GM12891 (cell line): ENCODE results near the gene ZNF133. TPM values are rescaled to one million over a fixed set of nuclear protein-coding genes. Genes with fewer than 3 reads are reported as not detected.
"Not testable (repeated sequence)": the region's sequence is repeated elsewhere in the genome, so short reads cannot be mapped to it uniquely, and the experiment has no call there.

ENCODE experiments used
- DNase-seq: peaks from one replicate; pipeline ENCODE4 v3.0.0; 2011; ENCODE audit warnings: low spot score; ENCODE audit not compliant: insufficient read length
- FAIRE-seq: peaks from 2 replicates; lab custom pipeline; 2011; peaks lifted over from hg19 to GRCh38; lab: Jason Lieb, UNC
- PAX5 ChIP-seq: IDR thresholded peaks from 2 replicates; pipeline ENCODE4 v1.6.1; 2011; ENCODE audit warnings: low read length, moderate library complexity, mild to moderate bottlenecking; ENCODE audit not compliant: insufficient read depth, severe bottlenecking
- POLR2A ChIP-seq: IDR thresholded peaks from 2 replicates; pipeline ENCODE4 v1.6.1; 2011; ENCODE audit warnings: low read depth, low read length, control low read depth
- POLR2AphosphoS5 ChIP-seq: IDR thresholded peaks from 2 replicates; pipeline ENCODE4 v1.6.1; 2011; ENCODE audit warnings: low read depth, low read length, control low read depth
- POU2F2 ChIP-seq: IDR thresholded peaks from 2 replicates; pipeline ENCODE4 v1.6.1; 2011; ENCODE audit warnings: low read depth, mild to moderate bottlenecking, control low read depth, low read length, moderate library complexity
- SPI1 ChIP-seq: IDR thresholded peaks from 2 replicates; pipeline ENCODE4 v1.6.1; 2011; ENCODE audit warnings: low read depth, low read length, control low read depth
- TAF1 ChIP-seq: IDR thresholded peaks from 2 replicates; pipeline ENCODE4 v1.6.1; 2011; ENCODE audit warnings: low read depth, low read length, control low read depth
- polyA plus RNA-seq: library from polyadenylated mRNA; unstranded; fragments of >200 nt; gene quantifications from one replicate; pipeline ENCODE4 v1.2.1, GENCODE V29; 2012; ENCODE audit warnings: low read depth, missing spikeins, inconsistent platforms; ENCODE audit not compliant: missing spikeins

ZNF133 gene
- polyA plus RNA-seq: 6.4 TPM

DNA sequence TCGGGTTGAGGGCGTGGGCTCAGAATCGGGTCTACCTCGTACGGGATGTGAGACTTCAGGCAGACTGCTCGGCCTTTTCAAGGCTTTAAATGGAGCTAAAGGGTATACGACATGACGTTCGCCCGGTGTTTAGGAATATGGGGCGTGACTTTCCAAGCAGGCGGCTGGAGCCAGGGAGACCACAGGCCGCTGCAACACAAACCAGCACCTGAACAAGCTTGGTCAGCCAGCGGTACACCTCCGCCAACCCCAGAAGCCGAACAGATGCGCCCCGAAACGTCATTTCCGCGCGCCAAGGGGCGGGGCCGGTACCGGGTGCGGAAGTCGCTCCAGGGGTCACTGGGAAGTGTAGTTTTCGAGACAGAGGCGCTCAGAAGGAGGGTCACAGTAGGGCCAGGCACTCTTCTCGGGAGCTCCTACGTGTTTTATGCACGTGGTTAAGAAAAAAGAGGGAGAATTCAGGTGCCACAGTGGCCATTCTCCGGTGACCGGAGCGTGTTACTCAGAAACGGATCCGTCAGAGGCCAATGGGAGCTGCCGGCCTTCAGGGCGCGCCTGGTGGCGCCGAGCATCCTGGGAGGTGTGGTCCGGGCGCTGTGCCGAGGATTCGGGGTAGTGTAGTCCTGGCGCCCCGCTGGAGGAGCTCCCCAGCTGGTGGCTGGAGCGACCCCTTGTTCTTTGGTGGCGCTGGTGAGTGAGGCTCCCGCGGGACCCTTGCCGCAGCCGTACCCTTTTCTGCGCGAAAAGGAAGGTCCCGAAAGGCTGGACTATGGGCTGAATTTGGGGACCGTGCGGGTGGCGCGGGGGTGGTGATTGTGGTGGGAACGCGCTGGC is at the start of gene ZNF133:
Gene ZNF133, plus strand, starts transcription at position 613 of the 834 bp plus-strand sequence. CDS start 17,160 bp downstream, outside the sequence.
- DNase-seq (peak; percentile 87), FAIRE-seq (peak; percentile 96)
- peak; percentile 76; the same call in 1 of the 2 replicates for TF ChIP-seq POU2F2
- peak; percentile 28; the same call in 1 of the 2 replicates for TF ChIP-seq SPI1
- TF ChIP-seq TAF1: peak; percentile 84
- peak; percentile 91 for TF ChIP-seq POLR2AphosphoS5
- no peak for TF ChIP-seq PAX5
- peak; percentile 86 for TF ChIP-seq POLR2A

DNA sequence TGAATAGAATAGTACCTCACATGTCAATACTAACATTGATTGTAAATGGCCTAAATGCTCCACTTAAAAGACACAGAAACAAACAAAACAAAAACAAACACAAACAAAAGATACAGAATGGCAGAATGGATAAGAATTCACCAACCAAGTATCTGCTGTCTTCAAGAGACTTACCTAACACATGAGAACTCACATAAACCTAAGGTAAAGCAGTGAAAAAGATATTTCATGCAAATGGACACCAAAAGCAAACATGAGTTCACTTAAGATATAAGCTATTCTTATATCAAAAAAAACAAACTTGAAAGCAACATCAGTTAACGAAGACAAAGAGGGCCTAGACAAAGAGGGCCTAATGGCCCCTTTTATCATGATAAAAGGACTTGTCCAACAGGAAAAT is 47.3 kb upstream of the ZNF133 start:
- no peak for DNase-seq
- TF ChIP-seq POLR2A (no peak), PAX5 (no peak), SPI1 (no peak), POLR2AphosphoS5 (no peak), TAF1 (no peak), POU2F2 (no peak)
- no peak for FAIRE-seq

DNA sequence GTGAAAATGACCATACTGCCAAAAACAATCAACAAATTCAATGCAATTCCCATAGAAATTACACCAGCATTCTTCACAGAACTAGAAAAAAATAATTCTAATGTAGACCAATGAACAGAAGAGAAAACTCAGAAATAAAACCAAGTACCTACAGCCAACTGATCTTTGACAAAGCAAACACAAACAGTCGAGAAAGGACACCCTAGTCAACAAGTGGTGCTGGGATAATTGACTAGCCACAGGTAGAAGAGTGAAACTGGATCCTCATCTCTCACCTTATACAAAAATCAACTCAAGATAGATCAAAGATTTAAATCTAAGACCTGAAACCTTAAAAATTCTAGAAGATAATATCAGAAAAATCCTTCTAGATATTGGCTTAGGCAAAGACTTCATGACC is 44.5 kb upstream of the ZNF133 start:
- FAIRE-seq: no peak
- TF ChIP-seq PAX5 (no peak), POLR2AphosphoS5 (no peak), POU2F2 (no peak), POLR2A (no peak)
- no peak for DNase-seq

DNA sequence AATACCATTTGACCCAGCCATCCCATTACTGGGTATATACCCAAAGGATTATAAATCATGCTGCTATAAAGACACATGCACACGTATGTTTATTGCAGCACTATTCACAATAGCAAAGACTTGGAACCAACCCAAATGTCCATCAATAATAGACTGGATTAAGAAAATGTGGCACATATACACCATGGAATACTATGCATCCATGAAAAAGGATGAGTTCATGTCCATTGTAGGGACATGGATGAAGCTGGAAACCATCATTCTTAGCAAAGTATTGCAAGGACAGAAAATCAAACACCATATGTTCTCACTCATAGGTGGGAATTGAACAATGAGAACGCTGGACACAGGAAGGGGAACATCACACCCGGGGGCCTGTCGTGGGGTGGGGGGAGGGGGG is 39.8 kb upstream of the ZNF133 start:
- FAIRE-seq, DNase-seq: not testable (repeated sequence)

DNA sequence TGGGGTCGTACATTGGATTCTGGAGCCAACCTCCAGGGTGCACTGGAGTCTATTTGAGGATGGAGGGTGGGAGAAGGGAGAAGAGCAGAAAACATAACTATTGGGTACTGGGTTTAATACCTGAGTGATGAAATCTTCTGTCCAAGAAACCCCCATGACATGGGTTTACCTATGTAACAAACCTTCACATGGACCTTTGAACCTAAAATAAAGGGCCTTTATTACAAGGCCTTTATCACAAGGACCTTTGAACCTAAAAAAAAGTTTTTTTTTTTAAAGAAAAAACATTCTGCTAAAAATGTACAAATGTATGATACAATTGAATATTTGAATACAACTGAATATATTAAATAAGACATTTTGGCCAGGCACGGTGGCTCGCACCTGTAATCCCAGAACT is 38.1 kb upstream of the ZNF133 start:
- FAIRE-seq (no peak), DNase-seq (no peak)
- no peak for TF ChIP-seq POU2F2
- TF ChIP-seq POLR2A: no peak
- no peak for TF ChIP-seq PAX5
- no peak for TF ChIP-seq POLR2AphosphoS5

DNA sequence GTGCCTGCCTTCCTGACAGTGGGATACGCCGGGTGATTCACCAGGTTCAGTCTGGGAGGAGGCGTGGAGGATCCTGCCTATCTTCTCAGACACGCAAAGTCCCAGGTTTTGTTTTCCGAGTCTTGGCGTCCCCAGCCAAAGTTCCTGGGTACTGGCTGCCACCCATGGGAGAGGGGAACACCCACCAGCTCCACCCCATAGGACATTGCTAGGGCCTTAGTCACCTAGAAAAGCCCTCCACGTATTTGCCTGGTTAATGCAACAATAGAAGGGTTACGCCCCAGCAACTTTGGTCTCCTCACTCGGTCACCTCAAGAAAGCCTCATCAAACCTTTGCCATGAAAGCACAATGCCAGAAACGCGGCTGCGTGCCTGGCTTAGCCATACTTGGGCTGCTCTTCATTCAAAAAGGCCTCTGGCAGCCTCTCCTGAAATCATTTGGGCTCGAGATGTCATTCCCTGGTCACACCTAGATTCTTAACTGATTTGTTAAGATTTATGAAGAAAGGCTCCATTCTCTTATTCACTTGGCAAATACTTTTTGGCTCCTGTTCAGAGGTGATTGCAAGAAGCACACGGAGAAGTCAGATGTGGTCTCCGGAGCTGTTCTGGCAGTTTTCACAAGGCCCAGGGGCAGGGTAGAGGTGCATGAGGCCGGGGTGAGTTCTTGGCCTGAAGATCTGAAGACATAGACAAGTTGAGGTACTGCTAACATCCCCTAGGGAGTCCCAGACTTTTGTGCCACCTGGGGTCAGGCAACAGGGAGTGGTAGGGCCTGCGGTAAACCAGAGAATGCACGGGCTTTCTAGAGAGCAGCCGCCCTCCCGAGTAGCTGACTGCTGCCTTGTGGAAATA is 35.5 kb upstream of the ZNF133 start:
- DNase-seq: no peak
- no peak for FAIRE-seq
- TF ChIP-seq POLR2A: no peak
- TF ChIP-seq SPI1: no peak
- no peak for TF ChIP-seq POLR2AphosphoS5
- TF ChIP-seq POU2F2: no peak
- no peak for TF ChIP-seq PAX5
- TF ChIP-seq TAF1: no peak

DNA sequence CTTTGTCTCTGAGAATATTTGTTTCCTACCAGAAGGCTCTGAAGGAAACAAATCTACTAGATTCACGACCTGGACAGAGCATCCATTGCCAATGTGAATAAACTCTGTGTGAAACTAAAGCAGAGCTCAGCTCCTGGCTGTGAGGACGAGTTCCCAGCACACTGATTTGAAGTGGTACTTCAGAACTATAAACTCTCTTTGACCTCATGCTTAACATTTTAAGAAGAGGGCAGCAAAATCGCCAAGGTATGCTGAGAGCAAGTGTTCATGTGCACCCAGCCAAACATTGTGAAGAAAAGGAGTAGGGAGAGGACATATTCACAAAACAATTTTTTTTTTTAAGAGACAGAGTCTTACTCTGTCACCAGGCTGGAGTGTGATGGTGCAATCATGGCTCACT is 33.7 kb upstream of the ZNF133 start:
- FAIRE-seq (no peak), DNase-seq (no peak)
- TF ChIP-seq PAX5: no peak
- no peak for TF ChIP-seq TAF1
- TF ChIP-seq POLR2A: no peak
- no peak for TF ChIP-seq SPI1
- no peak for TF ChIP-seq POLR2AphosphoS5
- TF ChIP-seq POU2F2: no peak

DNA sequence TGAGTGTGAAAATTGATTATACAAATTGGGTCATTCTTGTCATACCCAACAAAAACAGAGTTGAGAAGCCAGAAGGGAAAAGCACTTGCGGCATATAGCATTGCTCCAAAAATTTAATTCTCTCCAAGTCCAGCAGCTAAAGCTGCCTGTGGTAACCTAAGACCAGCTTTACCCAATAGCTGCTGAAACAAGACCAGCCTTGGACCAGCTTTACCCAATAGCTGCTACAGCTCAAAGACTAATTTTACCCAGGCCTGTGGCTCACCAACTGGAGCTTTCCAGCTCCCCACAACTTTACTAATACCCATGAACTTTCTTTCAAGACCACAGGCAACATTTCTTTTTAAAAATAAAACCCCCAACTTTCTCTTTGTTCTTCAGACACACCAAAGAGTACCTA is 32.8 kb upstream of the ZNF133 start:
- FAIRE-seq: no peak
- DNase-seq: no peak
- TF ChIP-seq SPI1 (no peak), POLR2A (no peak), POLR2AphosphoS5 (no peak), PAX5 (no peak), TAF1 (no peak), POU2F2 (no peak)

DNA sequence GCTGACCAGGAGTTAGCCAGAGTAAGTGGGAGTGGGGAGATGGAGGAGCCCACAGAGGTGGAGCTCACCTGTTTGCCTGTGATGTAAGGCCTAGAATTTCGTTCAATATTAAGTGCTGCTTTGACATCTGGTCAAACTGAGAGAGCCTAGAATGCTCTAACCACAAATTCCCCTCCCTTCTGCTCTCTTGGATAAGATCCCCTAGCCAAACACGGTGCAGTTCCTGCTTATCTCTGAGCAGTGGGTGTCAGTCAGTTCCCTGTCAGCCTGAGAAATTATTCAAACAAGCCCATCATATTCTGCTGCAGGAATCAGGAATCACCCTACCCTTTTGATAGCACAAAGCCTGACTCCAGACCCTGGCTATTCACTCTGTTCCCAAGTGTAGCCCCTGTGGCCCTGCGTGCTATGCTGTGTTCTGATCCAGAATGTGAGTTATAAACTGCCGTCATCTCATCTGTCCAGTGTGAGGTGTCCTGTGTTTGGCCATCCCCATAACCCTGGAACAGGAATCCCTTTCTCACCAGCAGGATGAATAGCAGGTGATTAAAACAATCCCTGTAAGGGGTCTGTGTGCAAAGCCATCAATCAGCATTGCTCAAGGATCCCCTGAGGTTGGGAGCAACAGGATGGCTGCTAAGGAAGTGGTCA is 31.8 kb upstream of the ZNF133 start:
- no peak for TF ChIP-seq POLR2A
- DNase-seq: no peak
- FAIRE-seq: no peak
